Memory B cell (primary cell): ENCODE measurements around the gene DRICH1.
"Not testable (repeated sequence)": the region's sequence is repeated elsewhere in the genome, so short reads cannot be mapped to it uniquely, and the experiment has no call there.

ENCODE experiments used
- ATAC-seq: fragments of 150-1000 bp; cut with Tn5 transposase; 2 replicates; pipeline ENCODE4 v1.10.0; 2021; ENCODE audit warnings: low read depth, mild to moderate bottlenecking, moderate library complexity
- DNase-seq, 2 donors: peaks; one replicate each; pipeline ENCODE4 v3.0.0; 2022; ENCODE audit warnings: low spot score in 2 of 2
- H3K27ac Mint-ChIP-seq: one replicate; pipeline ENCODE4 v1.8.0; 2022; ENCODE audit warnings: mild to moderate bottlenecking, moderate library complexity, mixed read lengths
- H3K27me3 Mint-ChIP-seq: one replicate; pipeline ENCODE4 v1.8.0; 2022; ENCODE audit warnings: mixed read lengths
- H3K36me3 Mint-ChIP-seq: one replicate; pipeline ENCODE4 v1.8.0; 2022; ENCODE audit warnings: mild to moderate bottlenecking, mixed read lengths
- H3K4me1 Mint-ChIP-seq: one replicate; pipeline ENCODE4 v1.8.0; 2022; ENCODE audit warnings: mixed read lengths
- H3K4me3 Mint-ChIP-seq: one replicate; pipeline ENCODE4 v1.8.0; 2022; ENCODE audit warnings: mild to moderate bottlenecking, moderate library complexity, mixed read lengths
- H3K9me3 Mint-ChIP-seq: one replicate; pipeline ENCODE4 v1.8.0; 2022; ENCODE audit warnings: mixed read lengths

Gene DRICH1, protein sequence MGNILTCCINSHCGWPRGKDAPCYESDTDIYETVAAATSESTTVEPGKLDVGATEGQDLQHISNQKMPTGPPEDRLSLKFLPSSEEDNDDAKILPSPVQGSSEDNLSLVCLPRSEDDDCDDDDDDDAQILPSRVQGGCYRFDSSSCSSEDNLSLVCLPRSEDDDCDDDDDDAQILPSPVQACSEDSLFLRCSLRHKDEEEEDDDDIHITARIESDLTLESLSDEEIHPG

DNA sequence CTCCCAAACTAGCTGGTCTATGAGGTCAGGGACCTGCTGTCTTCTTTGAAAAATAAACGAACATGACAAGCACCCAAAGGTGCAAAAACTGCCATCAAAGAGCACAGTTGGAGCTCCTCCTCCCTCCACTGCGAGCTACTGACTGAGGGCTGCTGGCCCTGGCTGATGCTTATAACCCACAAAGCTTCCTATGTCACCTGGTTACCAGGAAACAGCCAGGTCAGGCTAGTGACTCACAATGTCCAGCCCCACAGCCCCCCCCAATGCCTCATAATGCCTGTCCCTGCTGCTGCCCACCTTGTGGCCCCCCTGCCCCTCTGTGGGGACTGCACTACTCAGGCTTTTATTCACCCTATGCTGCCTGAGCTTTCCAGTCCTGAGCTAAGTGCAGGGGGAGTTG, at the start of gene DRICH1:
TSS of gene DRICH1 (minus strand) at position 144 of the 400 bp plus-strand sequence. CDS start 298 bp downstream, outside the sequence.
- H3K4me3 Mint-ChIP-seq = no peak within 1 kb of the TSS
- H3K27ac Mint-ChIP-seq = no peak within 1 kb of the TSS
- no peak for DNase-seq
- no peak for ATAC-seq
- peaks cover 4% of the 10 kb centered on the region for H3K4me1 Mint-ChIP-seq
- H3K27me3 Mint-ChIP-seq = no peaks in the 10 kb centered on the region
- peaks cover 11% of the 10 kb centered on the region for H3K36me3 Mint-ChIP-seq
- H3K9me3 Mint-ChIP-seq = no peaks in the 10 kb centered on the region

DNA sequence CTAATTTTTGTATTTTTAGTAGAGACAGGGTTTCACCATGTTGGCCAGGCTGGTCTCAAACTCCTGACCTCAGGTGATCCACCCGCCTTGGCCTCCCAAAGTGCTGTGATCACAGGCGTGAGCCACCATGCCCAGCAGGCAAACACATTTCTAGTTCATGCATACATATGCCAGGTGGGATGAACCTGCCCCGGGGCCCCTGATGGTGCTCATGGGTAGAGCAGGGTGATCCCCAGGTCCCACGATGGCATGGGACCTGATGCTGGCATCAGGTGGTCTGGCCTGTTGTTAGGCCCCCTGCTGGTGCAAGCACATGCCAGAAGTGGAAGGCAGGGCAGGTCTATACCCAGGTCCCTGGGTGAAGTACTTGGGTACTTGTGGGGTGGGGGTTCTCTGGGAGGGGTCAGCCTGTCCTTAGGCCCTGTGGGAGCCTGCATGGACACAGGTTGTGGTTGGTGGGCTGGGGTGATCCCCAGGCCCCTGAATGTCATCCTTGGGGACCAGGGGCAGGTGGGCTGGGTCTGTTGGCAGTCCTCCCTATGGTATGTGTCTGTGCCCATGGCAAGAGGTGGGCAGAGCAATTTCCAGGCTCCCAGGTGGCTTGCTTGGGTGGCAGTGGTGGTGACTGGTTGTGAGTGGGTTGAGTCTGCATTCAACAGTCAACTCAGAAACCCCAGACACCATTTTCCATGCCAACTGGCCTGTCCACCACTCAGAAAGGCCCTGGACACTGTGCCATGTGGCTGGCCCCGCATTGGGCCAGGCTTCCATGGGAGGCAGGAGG, 49.1 kb upstream of the DRICH1 start:
- no peak for DNase-seq
- H3K27ac Mint-ChIP-seq = no peak overlapping the region
- H3K4me1 Mint-ChIP-seq = peaks cover 8% of the 10 kb centered on the region
- H3K27me3 Mint-ChIP-seq = no peaks in the 10 kb centered on the region
- no peak overlapping the region for H3K4me3 Mint-ChIP-seq
- no peaks in the 10 kb centered on the region for H3K9me3 Mint-ChIP-seq
- peaks cover 20% of the 10 kb centered on the region for H3K36me3 Mint-ChIP-seq
- no peak for ATAC-seq

DNA sequence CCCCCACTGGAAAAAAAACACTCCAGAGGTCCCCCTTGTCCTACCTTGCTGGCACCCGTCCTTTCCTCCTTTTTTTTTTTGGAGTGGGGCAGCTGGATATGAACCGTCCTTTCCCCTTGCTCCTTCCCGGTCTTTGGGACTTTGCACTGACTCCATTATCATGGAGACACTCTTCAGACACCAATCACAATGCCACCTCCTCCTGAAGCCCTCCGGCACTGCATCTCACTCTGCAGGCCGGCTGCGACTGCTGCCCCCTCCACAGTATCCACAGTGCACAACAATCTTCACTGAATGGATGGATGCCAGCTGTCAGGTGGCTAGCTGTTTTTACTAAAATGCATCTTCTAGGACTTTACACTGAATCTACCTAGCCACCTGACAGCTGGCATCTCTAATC, 46.0 kb upstream of the DRICH1 start:
- H3K4me3 Mint-ChIP-seq = no peak overlapping the region
- no peak for ATAC-seq
- no peak for DNase-seq
- no peaks in the 10 kb centered on the region for H3K27me3 Mint-ChIP-seq
- H3K36me3 Mint-ChIP-seq = peaks cover 20% of the 10 kb centered on the region
- H3K27ac Mint-ChIP-seq = peak overlapping the region; percentile 53
- H3K9me3 Mint-ChIP-seq = no peaks in the 10 kb centered on the region
- peaks cover 8% of the 10 kb centered on the region for H3K4me1 Mint-ChIP-seq

DNA sequence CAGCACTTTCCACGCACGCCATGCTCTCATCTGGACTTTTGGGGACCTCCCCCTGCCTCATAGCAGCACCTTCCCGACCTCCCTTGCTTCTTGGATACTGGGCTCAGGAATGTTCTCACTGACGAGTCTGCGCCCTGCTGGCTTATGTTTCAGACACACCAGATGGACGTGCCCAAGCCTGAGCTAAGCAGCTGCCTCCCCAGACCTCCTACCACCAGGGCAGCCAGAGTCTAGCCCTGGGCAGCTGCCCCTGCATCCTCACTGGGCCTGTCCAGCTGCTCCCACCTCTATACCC, 45.5 kb upstream of the DRICH1 start:
- H3K4me3 Mint-ChIP-seq = no peak overlapping the region
- peak overlapping the region; percentile 53 for H3K27ac Mint-ChIP-seq
- peaks cover 18% of the 10 kb centered on the region for H3K36me3 Mint-ChIP-seq

DNA sequence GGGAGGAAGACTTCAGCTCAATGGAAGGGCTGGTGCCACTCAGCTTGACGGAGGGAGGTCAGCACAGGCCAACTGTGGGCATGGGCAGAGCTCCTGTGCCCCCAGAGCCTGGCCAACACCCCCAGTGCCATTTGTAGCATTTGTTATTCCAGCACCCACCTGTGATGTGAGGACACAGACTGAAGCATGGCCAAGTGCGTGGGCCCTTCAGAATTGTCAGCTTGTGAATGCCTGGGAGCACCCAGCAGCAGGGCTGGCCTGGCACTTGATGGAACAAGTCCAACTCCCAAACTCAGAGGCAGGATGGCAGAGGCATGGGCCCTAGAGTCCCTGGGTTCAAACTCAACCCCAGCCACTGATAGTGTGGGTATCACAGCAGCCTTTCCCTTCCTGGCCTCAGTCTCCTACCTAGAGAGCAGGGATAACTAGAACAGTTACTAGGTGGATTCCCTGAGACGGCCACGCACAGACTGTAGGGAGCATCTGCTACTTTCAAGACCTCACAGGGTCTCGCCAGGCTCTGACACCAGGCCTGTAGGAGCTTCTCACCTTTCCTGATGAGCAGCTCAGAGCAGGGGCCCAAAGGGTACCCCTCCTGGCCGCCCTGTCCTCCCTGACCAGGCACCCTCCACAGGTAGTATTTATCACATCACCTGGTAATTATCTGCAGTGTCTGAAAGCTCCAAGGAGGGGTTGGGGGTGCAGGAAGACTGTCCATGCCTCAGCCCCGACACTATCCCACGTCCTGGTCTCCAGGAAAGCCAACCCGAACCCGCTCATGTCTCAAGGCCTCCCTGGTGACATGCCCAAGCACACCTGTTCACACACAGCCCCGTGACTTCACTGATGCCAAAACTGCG, 45.0 kb upstream of the DRICH1 start:
- not testable (repeated sequence) for ATAC-seq, H3K27ac Mint-ChIP-seq, H3K9me3 Mint-ChIP-seq, H3K27me3 Mint-ChIP-seq, H3K4me3 Mint-ChIP-seq, DNase-seq, H3K4me1 Mint-ChIP-seq
- H3K36me3 Mint-ChIP-seq = peaks cover 16% of the 10 kb centered on the region

More for the DNA sequence above, 45.5 kb upstream of the DRICH1 start:
- Mint-ChIP-seq H3K4me1 (peaks cover 8% of the 10 kb centered on the region), H3K9me3 (no peaks in the 10 kb centered on the region), H3K27me3 (no peaks in the 10 kb centered on the region)
- no peak for ATAC-seq
- no peak for DNase-seq

DNA sequence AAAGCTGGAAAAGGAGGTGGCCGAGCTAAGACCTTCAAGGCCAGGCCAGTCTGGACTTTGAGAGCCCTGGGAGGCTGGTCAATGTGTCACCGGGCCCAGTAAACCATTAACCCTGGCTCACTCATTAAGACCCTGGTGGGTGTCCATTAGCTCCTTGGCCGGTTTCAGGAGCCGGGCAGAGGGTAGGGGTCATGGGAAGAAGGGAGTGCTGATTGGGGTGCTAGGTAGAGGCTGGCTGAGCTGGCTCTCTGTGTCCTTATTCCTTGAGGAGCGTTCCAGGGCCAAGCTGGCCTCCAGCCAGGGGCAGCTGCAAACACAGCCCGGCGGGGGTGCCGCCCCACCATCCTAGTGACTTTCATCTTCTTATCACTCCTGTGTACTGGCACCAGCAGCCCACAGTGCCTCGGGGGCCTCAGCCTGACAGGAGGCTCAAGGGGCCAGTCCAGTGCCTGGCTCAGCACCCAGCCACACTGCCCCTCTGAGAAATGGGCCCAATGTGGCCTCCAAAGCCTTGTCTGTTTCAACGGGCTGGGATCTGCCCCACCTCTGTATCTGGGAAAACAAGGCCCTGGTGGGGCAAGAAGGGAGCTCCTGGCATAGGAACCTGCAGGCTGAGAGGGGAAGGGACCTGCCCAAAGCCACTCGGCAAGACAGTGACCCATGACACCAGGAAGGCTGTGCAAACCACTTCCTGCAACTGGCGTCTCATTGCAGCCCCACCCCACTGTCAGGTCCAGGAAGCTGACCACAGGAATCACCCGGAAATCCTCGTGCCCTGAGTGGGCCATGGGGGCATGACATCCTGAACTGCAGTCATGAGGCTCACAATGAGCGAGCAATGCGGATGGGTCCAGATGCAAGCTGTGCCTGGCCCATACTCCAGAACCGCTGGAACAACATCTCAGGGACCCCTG, 43.6 kb upstream of the DRICH1 start:
- no peak overlapping the region for H3K4me3 Mint-ChIP-seq
- no peaks in the 10 kb centered on the region for H3K27me3 Mint-ChIP-seq
- DNase-seq = no peak
- H3K27ac Mint-ChIP-seq = no peak overlapping the region
- H3K9me3 Mint-ChIP-seq = no peaks in the 10 kb centered on the region
- peaks cover 8% of the 10 kb centered on the region for H3K4me1 Mint-ChIP-seq
- peaks cover 14% of the 10 kb centered on the region for H3K36me3 Mint-ChIP-seq
- ATAC-seq = no peak

DNA sequence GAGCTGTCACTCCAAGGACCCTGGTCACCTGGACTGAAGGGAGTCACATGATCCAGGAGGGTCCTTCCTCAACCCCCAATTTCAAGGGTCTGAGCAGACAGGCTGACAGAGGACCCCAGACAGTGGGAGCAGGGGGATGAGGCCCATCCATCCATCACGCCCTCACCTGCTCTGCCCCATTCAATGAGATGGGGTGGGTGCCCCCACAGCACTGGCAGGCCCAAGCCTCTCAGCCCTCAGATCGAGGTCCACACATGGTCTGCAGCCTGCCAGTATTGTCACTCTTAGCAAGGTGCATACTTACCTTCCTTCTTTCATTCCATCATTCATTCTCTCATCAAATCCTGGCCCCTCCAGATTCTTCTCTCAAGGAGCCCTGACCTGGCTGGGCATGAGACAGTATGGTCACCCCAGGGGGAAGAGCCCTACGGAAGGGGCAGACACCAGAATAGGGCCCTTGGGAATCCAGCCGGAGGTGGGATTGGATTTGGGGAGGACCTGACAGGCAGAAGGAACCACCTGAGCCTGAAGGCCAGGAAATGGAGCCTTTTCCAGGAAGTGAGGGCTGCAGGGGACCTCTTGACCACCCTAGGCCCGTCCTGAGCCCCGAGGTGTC, 42.9 kb upstream of the DRICH1 start:
- H3K36me3 Mint-ChIP-seq, H3K4me3 Mint-ChIP-seq, H3K9me3 Mint-ChIP-seq, H3K4me1 Mint-ChIP-seq, H3K27me3 Mint-ChIP-seq, ATAC-seq, DNase-seq, H3K27ac Mint-ChIP-seq: not testable (repeated sequence)

DNA sequence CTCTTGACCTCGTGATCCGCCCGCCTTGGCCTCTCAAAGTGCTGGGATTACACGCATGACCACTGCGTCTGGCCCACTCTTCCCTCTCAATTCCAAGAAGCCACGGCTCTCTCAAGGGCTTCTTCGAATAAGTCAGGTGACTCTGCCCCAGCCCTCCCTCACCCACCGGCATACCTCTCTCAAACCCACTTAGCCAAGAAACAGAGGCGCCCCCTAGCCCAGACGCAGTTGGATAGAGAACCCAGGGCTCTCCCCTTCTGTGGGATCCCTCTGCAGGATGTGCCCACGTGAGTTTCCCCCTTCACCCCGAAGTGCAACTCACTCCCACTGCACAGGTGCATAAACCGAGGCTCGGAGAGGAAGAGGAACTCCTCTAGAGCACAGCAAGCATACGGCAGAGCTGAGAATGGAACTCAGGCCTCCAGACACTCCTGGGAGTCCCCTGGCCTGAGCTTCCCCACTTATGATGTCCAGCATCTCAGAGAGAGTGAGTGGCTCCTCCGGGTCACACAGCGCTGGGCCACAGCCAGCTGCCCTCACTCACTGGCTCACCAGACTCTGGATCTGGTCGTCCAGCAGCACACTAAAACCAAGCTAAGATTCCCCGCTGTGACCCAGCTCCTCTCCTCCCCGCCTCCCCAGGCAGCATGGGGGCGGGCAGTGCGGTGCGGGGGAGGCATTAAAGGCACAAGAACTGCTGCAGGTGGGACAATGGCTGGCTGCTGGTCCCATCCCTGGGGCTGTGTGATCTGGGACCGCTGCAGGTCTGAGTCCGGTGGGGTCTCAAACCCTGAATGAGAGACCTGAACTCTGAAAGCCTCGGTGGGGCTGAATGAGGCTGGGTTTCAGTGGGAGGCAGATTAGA, 41.9 kb upstream of the DRICH1 start:
- no peak overlapping the region for H3K27ac Mint-ChIP-seq

DNA sequence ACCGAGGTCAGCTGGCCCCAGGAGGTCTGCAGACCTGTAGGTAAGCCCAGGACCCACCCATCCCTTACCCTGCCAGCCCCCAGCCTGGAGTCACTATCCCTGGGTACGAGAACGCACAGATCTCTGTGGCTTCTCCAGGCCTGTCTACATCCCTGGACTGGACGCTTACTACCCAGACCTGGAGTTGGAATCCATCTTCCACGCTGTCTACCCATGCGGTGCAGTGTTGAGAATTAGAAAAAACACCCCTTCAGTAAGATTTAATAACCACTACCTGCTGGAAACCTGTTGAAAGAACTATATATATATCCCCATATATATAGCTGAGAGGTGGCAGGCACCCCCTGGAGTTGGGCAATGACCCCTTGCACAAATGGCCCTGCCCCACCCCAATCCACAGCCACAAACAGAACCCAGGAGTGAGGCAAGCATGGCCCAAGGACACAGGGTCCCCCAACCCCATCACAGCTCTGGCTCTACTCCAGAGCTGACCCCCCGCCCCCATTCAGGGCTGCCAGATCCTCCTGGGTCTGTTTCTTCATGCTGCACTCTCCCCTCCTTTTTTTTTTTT, 41.0 kb upstream of the DRICH1 start:
- ATAC-seq (no peak), DNase-seq (no peak)
- H3K36me3 Mint-ChIP-seq = peaks cover 11% of the 10 kb centered on the region
- peaks cover 7% of the 10 kb centered on the region for H3K4me1 Mint-ChIP-seq
- no peaks in the 10 kb centered on the region for H3K27me3 Mint-ChIP-seq
- no peaks in the 10 kb centered on the region for H3K9me3 Mint-ChIP-seq
- no peak overlapping the region for H3K27ac Mint-ChIP-seq
- H3K4me3 Mint-ChIP-seq = no peak overlapping the region

More for the DNA sequence above, 41.9 kb upstream of the DRICH1 start:
- H3K4me1 Mint-ChIP-seq = peaks cover 8% of the 10 kb centered on the region
- DNase-seq (no peak), ATAC-seq (no peak)
- no peak overlapping the region for H3K4me3 Mint-ChIP-seq
- H3K27me3 Mint-ChIP-seq = no peaks in the 10 kb centered on the region
- no peaks in the 10 kb centered on the region for H3K9me3 Mint-ChIP-seq
- peaks cover 12% of the 10 kb centered on the region for H3K36me3 Mint-ChIP-seq

DNA sequence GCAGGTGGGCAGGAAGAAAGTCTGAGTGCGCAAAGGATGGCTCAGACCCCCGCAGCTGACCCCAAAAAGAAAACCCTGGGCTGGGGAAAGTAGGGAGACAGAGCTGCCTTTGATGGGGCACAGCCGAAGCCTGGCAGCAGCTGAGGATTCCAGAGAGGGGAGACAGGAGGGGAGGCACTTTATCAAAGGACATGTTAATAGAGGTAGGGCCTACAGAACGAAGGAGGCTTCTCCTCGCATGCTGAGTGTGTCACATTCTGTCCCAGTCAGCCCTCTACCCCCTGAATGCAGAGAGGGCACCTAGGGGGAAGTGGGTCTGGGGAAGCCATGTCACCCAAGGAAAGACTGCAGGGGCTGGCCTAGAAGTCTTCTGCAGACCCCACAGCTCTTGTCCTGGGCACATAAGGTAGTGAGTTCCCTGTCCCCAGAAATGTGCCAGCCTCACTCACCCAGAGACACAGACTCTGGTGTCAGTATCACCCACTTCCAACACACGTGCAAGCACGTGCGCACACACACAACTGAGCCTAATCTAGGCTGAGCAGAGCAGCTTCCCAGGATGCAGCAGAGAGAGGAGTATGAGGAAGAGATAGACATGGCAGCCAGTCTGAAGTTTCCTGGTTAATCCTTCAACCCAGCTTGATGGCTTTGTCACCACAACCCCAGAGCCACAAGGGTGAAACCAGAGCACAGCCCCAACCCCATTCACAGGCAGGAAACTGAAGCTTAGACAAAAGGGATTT, 40.4 kb upstream of the DRICH1 start:
- H3K4me1 Mint-ChIP-seq, ATAC-seq, H3K9me3 Mint-ChIP-seq, H3K36me3 Mint-ChIP-seq, H3K4me3 Mint-ChIP-seq, DNase-seq, H3K27me3 Mint-ChIP-seq: not testable (repeated sequence)
- H3K27ac Mint-ChIP-seq = peak overlapping the region; percentile 15

DNA sequence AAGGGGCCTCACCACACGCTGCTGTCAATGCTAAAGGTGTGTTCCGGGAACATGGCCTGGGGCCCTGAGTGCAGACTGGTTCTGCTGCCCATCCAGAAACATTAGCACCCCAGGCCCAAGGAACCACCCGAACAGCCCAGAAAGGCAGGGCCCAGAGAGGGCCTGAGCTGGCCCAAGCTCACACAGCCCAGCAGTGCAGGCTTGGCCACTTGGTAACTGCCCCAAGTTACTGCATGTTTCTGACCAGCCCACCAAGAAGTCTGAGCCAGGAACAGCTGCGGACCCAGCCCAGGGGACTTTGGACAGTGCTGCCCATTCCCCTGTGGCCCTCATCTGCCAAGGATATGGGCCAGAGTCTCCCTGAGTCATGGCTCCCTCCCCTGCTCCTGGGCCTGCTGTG, 39.3 kb upstream of the DRICH1 start:
- H3K36me3 Mint-ChIP-seq, H3K4me1 Mint-ChIP-seq, H3K4me3 Mint-ChIP-seq, H3K9me3 Mint-ChIP-seq, H3K27me3 Mint-ChIP-seq, DNase-seq, ATAC-seq, H3K27ac Mint-ChIP-seq: not testable (repeated sequence)
